NT2/D1 (cell line): ENCODE measurements around the gene MFAP3L.

Source experiments
- SUZ12 ChIP-seq: IDR thresholded peaks from 2 replicates; pipeline ENCODE4 v1.6.1; 2011; ENCODE audit not compliant: insufficient read length, insufficient read depth; ENCODE audit errors: extremely low read depth
- YY1 ChIP-seq: IDR thresholded peaks from 2 replicates; pipeline ENCODE4 v1.6.1; 2011; ENCODE audit not compliant: insufficient read length, insufficient read depth
- ZNF274 ChIP-seq: IDR thresholded peaks from 2 replicates; pipeline ENCODE4 v1.6.1; 2011; ENCODE audit warnings: mild to moderate bottlenecking, low read depth, low read length

DNA sequence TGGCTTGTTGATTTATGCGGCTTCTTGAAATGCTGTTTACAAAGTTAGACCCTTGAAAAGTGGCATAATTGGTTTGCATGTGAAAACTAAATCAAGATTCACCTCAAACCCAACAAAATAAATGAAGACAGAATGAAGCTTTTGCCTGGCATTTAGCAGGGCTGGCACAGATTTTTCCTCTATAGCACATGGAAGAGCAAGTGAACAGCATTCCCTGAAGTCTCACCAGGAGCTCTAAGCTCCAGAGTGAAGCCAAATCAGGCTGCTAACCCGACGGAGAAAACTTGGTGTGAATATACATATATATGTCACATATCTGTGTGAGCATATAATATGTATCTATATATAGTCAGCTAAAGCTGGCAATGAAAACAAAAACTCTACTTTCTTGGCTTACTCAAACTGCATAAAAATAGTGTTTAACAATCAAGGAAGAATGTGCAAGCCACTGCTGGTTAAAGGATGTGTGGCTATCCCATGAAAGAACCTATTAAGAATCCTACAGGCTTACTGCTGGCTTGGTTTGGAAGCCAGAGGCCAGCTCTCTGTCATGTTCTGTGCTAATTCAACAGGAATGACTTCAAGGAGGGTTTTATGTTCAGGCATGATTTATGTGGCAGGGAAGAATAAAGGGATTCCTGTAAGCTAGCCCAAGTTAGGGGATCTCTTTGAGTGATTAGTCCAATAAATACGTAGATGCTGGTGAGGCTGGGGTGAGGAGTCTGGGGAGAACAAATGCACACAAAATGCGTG is 69.9 kb downstream of the MFAP3L start:
- TF ChIP-seq YY1 (no peak), ZNF274 (no peak), SUZ12 (no peak)
